Stromal cell of bone marrow (primary cell): ENCODE measurements around the gene LSM3.

Experiments
- DNase-seq: peaks from one replicate; pipeline ENCODE4 v3.0.0-alpha.2; 2012; ENCODE audit warnings: low read depth

Gene LSM3

DNA sequence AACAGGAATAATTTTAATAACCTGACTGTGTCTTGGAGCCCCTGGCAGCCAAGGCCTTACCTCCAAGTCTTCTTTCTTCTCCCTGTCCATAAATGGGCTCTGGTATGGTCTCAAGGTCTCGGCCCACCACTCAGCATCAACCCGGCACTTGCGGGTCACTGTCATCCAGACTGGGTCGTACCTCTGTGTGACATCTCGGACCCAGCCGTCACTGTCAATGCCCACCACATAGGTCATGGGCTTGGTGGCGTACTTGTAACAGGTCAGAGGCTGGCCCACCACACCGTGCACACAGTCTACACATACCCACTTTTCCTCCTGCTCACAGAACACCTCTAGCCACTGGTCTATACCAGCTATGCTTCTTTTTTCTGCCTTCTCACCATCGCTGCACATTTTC, 20.7 kb upstream of the LSM3 start:
- DNase-seq, result no peak

GRCh38 chr3:14158370-14158769, 20.2 kb upstream of the LSM3 start:
- DNase-seq, result no peak

- no peak for DNase-seq
Observed at GRCh38 chr3:14159426-14159825, 19.2 kb upstream of the LSM3 start.

DNA sequence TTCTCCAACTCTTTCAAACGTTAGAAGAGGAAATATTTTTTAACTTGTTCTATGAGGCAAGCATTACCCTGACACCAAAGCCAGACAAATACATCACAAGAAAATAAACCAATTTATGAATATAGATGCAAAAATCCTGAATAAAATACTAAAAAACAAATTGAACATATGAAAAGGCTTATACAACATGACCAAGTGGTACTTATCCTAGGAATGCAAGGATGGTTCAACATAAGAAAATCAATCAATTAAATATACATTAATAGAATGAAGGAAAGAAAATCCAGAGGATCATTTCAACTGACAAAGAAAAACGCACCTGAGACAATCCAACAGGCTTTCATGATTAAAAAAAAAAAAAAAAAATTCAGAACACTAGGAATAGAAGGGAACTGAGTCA, 17.3 kb upstream of the LSM3 start:
- DNase-seq, result no peak

DNA sequence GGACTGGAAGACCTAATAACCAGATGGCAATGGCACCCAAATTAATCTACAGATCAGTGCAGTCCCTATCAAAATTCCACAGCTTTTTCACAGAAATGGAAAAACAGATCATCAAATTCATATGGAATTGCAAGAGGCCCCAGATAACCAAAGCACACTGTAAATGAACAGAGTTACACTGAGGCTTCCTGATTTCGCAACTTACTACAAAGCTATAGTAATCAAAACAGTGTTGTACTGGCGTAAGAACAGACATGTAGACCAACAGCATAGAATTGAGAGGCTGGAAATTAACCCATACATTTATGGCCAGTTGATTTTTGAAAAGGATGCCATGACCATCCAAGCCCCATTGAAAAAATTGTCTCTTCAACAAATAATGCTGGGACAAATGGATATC, 16.4 kb upstream of the LSM3 start:
- DNase-seq, result no peak

DNA sequence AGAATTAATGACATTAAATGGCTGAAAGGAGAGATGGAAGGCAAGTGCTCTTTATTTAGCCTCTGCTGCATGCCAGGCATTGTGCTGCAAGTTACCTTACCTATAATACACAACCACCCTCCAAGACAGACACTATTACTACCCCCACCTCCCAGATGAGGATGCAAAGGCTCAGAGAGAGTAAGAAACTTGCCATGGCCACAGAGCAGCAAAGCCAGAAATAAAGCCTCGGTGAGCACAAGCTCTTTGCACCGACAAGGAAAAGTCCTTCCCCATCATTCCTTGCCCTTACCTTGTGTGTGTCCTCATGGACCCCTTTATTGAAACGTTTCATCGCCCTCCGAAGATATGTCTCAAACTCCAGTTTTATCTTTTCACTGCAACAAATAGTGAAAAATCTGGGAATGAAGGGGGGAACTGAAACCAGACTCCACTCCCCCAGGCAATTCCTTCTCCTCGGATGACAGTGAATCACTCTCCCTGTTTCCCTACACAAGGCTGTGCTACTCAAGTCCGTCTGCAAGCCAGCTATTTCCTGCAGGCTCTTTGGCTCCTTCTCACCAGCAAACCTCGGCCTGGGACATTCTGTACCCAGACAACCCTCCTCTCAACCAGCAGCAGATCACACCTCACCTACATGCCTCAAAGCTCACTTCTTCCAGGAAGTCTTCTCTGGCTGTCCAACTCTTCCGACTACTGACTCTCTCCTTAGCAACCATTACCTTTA, 11.6 kb upstream of the LSM3 start:
- no peak for DNase-seq

GRCh38 chr3:14169435-14169834, 9.2 kb upstream of the LSM3 start:
- DNase-seq, result no peak

DNA sequence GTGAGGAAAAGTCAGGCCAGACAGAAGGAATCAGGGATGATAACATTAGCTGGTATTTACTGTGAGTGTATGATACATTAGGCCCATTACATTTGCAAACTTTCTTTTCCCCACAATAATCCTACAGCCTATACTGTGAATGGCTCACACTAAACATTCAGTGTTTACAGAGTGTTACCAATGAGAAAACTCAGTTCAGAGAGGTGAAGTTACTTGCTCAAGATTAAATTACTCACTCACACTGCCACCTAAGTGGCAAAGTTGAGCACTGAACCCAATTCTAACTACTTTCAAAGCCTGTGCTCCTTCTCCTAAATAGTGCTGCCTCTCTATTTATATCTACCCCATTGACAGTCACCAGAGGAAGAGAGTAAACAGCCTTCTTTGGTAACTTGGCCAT, 8.7 kb upstream of the LSM3 start:
- DNase-seq, result no peak

DNA sequence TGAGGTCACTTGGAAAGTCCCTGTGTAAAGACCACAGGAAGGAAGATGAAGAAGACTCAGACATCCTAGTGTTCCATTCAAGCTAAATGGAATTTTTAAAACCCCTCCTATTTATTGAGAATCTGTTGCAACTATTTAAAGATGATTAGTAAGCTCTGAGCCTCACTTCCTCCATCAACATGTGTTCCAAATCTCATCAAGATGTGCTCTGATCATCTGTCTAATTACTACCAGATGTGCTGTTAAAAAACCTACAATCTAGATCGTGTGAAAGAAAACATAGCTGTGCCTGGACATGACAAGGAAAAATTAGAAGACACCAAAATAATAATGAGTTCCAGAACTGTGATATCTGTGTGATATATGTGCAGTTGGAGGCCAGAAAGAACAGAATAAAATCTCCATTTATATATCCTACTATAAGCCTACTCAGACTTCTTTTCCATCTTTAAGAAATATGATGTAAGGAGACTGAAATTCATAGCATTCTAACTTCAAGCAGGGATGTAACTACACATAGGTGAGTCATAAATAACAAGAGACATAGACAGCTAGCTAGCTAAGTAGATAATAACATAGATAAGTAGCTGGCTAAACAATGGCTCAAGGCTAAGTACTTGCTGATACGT, 8.0 kb upstream of the LSM3 start:
- DNase-seq, result no peak

DNA sequence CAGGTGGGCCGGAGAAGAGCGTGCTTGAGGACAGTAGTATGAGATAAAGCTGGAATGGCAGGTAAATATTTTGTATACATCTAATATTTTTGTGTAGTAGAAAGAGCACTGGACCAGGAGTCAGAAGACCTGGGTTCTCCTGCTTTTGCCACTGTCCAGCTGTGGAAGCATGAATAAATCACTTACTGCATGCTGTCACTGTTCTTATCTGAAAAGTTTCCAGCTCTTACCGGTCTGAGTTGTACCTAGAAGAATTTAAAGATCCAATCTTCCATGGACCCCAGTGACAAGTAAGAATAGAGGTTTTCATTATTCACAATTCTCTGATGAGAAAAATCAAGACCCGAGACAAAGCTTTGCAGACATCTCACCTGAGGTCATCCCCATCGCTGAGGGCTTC, 6.1 kb upstream of the LSM3 start:
- no peak for DNase-seq

DNA sequence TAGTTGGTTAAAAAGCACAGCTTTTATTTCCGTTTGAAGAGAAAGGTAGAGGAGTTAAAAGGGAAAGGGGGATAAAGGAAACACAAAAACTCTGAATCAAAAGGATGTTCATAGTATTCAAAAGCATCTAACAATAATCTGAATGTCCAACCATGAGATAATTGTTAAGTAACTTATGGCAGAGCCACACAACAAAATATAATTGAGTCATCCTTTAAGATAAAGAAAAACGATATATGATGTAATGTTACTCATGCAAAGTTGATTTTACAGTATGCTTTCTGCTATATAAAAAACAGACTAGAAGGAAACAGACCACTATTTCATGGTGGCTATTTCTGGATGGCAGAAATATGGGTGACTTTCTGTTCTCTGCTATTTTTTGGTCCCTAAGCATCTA, 4.1 kb upstream of the LSM3 start:
- no peak for DNase-seq

DNA sequence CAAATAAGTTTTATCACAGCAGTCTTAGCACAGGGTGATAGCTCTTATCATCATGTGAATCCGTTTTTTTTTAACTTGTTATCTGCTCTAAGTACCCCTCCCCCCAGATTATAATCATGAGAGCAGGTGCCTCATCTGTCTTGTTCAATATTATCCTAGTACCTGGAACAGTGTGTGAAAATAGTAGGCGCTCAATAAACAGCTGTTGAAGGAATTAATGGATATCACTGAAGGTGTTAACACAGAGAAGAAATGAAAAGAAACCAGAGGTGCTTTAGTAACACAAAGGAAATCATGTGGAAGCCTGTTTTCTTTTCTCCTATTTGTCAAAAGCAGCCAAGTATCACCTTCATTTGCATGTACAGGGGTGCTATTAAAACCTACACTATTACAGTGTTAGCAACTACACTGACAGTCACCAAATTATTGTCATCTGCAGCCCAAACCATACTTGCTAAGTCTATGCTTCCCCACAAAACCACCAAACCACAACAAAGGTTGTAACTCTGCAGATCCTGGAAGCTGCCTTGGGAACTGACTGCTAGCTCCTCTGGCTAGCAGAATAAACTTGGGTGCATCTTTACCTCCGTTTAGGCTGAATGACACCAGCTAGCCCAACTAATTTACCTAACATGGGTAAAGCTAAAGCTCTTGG, 3.1 kb upstream of the LSM3 start:
- no peak for DNase-seq

DNA sequence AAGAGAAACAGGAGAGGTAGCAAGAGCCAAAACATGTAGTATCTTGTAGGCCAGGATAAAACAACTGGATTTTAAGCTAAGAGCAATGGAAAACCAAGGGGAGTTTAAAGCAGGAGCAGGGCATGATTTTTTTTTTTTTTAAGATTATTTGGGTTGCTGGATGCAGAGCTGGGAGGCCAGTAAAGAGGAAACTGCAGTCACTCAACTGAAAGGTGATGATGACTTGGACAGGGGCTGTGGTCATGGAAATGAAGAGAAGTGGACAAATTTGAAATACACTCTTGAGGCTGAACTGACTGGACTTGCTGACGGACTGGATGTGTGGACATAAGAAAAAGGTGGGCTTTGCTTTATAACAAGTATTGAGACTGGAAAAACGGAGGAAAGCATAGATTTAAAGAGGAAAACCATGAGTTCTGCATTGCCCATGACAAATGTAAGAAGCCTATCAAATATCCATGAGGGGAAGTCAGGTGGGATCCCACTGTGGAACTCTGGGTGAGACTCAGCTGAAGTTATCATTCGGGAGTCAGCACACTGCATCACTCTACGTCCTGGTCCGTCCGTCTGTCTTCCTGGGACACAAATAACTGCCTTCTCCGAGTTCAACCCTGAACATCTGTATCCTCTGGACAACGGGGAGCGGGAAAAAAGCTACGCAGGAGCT, 904 bp upstream of the LSM3 start:
- DNase-seq, result peak; percentile 12

- no peak for DNase-seq
Observed at GRCh38 chr3:14179114-14179465, 473 bp downstream of the LSM3 start.

DNA sequence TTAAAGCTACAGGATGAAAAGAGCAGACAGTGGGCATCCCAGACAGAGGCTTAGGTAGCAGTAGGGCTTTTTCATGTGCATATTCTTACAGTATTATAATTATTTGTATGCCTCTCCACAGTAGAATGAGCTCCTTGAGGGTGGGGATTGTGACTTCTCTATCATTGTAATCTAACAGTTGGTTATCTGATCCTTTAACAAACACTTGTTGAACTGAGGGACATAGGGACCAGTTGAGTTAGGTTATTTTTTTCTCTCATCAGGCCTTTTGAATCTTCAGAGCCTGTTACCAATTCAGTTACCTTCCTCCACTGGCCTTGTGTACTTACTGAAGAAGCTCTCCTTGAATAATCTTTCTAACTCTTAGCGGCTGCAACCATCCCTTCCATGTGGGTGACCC, 1.2 kb downstream of the LSM3 start:
- no peak for DNase-seq

- no peak for DNase-seq
Observed at GRCh38 chr3:14181253-14181652, 2.6 kb downstream of the LSM3 start.

DNA sequence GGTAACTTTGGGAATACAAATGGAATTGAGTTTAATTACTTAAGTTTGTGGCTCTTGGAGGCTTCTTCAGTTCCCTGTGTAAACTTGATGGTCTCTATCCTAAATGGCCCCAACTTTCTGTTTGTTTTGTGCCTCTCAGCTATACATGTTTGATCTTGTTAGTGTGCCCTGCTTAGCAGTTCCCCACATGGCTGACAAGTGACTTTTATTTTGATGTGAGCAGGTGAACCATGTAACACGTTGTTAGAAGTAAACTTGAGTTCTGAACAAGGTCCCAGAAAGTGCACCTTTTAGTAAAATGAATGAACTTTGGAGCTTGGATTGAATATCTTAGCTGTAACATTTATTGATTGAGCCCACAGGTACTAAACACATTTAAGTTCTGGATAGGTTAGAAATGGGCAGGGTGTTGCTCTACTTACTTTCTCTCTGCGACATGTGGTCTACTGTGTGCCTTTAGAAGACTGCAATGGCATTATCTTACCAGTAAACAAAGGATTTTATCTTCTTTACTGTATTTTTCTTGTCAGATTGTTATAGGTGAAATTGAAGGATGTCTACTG, 4.5 kb downstream of the LSM3 start:
- no peak for DNase-seq

GRCh38 chr3:14186854-14187458, 8.3 kb downstream of the LSM3 start:
- DNase-seq, result no peak

- no peak for DNase-seq
Observed at GRCh38 chr3:14188041-14188754, 9.6 kb downstream of the LSM3 start.

DNA sequence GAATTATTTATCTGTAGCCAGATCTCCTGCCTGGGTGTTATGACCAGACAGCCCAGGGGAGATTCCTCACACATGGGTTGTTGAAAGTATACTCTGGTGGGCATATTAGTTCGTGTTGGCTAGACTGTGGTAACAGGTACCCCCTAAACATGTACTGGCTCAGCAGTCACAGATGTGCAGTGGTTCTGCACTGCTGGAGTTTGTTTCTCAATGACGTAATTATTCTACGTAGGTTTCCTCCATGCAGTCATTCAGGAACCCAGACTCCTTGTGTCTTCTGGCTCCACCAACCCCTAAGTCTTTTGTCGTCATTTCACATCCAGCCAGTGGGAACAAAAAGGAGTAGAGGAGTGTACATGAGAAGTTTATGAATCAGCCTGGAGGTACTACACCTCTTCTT, 16.2 kb downstream of the LSM3 start:
- DNase-seq, result no peak

GRCh38 chr3:14199641-14200040, 21.0 kb downstream of the LSM3 start:
- DNase-seq, result no peak

GRCh38 chr3:14200276-14200675, 21.7 kb downstream of the LSM3 start:
- no peak for DNase-seq
